DMS153 (cell line): ENCODE data around the gene AMOTL2.

Experiments
- DNase-seq: peaks from one replicate; lab custom pipeline; 2025; lab: John Stamatoyannopoulos, UW

The AMOTL2 gene

DNA sequence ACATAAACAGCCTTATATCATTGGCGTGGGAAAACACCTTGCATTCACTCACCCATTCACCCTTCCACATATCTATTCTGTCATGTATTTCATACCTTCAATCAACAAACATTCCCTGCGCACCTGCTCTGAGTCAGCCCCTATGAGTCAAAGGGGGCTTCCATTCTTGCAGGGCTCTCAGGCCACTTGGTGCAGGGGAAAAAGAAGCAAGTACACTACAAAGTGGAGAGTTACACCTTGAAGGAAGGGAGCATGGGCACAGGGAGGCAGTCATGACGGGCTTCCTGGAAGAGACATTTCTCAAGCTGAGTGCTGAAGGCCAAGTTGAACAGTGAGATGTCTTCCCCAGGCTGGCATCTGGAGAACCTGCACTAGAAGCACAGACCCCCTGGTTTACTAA lies 4.6 kb upstream of the AMOTL2 start:
- no peak for DNase-seq

DNA sequence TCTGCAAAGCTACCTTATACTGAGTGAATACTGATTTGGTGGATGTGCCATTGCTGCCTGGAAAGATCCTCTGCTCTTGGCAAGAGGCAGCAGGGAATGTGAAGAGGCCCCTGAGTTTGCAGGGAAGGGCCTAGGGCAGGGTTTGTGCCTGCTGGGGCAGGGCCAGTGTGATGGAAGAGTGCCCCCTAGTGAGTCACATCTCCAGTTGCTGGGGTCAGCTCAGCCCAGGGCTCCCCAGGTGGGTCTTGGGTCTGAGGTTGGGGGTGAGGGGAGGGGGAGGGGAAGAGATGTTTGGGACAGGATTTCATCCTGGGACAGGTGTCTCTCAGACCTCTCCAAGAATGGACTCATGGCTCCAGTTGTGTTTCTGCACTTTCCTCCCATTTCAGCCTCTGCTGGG lies 4.1 kb upstream of the AMOTL2 start:
- DNase-seq, result no peak

DNA sequence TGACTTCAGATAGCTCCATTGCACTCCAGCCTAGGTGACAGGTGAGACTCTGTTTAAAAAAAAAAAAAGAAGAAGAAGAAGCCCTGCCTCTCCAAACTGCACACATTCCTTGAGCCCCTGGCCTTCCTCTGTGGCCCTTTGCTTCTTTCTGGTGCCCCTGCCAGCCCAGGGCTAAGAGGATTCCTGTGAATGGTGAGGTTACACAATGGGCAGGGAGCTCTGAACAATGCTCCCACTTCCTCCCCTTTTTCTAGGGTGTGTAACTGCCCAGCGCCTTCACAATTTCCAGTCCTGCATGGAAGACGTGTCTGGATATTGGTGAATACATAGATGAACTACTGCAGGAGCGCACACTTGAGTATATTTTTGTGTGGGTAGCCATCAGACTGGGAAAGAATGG lies 3.6 kb upstream of the AMOTL2 start:
- DNase-seq, result no peak

DNA sequence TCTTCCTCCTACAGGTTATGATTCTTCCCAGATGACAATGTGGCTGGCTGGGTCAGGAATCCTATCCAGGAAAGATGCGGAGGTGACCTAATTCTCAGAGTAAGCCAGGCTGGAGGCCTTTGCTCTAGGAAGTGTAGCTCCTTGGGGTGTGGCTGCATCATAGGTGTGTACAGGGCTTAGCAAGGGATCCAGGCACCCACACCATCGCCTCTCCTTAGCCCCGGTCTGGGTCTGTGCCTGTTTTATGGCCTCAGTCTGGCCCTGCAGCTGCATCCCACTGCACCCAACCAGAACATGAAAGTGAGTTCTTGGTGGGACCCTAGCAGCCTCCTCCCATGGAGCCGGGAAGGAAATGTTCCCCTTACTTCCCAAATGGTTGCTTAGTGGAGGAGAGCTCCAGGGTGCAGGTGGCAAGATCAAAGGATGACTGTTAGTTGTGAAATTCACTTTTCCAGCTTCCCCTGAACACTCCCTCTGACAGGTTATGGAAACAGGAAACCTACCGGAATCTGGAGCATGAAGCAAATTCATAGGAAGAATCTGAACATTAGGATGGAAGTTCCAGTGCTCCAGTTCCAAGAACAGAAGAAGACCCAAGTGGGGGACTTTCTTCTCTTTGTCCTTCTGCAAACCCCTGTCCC lies 2.7 kb upstream of the AMOTL2 start:
- DNase-seq, result no peak

DNA sequence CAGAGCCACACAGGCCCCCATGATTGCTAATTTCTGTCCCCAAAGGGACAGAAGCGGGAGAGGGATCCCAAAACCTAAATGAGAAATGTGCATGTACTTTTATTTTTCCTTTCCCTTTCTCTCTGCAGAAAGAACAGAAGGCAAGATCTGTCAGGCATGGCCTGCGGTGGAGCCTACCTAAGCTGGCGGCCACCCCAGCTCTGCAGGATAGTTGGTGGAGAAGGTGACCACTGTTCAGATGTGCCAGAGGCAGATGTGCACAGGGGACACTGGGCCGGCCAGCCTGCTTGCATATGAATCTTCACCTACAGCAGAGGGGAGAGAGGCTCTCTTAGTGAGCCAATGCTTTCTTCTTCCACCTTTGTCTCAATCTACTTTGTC lies 2.1 kb upstream of the AMOTL2 start:
- no peak for DNase-seq

DNA sequence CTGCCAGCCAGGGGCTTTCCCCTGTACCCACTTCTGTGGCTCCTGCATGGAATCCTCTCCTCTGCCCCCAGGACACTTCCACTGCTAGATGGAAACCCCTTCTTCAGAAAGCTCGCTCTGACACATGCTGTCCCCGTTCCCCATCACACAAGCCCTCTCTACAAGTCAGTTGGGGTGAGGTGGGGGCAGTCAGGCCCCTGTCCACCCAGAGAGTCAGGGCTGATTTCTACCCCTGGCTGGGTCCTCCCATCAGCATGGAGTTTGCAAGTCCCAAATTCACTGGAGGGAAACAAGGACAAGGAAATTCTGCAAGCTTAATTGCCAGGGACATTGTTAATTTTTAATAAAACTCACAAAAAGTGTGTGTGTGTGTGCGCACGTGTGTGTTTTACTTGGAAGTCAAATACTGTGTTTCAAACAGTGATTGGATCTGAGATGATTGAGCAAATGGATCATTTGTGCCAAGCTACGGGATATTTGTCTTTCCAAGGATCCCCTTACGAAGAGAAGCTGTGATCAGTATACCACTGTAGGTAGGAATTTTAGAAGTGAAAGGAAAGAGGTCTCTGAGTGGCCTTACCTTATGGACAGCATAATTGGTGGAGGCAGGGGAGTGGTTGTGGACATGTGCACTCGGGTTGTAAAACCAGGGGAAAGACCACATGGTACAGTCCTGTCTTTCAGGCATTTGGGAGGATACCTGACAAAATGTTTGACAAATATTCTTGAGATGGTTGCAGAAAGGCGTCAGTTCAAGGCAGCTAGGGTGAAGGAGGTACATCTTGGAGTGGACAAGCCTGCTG lies 1.5 kb upstream of the AMOTL2 start:
- no peak for DNase-seq

DNA sequence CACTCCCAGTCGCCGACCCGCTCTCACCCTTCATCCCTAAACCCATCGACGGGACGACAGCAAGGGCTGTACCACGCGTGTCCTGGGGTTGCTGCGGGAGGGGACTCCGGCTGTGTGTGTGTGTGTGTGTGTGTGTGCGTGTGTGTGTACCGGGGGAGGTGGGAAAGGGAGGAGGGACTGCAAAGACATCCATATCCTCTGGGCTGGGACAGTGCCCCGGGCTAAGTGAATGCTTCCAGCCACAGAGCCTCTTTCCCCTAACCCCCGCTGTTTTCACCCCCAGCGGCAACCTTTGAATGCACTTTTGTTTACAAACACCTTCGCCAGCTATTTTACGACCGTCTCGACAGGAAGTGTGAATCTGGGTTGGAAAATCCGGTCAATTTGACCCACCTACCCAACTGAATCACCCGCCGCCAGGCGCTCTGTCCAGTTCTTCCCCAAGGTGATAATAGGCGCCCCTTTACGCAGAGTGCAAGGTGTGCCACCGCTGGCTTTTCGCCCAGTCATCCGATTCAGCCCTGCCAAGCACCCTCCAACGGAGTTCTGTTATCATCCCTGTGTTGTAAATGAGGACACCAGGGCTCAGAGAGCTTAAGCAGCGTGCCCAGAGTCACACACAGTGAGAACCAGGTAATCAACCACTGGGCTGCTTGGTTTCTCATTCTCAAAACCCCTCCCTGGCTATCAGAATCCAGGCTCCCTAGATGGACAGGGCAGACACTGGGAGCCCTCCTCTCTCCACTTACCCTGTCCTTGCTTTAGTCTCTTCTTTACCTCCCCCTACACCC lies 739 bp upstream of the AMOTL2 start:
- DNase-seq, result peak; percentile 40

DNA sequence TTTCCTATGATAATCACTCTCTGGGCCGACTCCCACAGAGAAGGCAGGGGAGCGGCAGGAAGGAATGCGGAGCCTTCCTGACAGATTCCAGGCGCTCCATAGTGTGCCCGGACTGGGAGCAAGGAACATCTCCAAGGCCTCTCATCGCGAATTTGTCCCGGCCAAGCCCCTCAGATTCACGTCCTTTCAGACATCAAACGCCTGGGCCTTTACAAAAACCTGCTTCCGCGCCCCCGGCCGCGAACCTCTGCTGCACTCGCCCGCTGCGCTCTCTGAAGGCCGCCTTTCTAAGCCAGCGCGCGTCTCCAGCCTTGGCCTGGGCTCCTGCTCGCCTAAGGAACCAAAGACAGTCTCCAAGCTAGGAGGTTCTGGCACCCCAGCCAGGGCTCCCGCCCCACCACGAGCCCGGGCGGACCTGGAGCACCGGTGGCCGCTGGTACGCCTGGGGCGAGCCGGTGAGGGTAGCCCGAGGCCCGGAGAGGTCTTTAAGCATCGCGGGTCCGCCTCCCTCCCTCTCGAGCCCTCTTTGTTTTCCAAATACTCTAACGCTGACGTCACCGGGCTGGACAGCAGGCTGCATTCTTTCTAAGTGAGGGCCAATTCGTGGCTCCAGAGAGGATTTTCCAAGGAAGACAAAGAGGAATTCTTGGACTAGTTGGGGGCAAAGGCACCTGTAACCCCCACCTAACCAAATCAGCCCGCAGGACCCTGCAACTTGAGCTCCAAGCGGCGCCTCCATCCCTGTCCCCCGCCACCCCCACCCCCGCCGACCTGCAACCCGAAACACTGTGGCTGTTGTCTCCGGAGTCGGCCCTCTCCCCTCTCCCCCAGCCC lies 759 bp downstream of the AMOTL2 start:
- DNase-seq, result peak; percentile 29

DNA sequence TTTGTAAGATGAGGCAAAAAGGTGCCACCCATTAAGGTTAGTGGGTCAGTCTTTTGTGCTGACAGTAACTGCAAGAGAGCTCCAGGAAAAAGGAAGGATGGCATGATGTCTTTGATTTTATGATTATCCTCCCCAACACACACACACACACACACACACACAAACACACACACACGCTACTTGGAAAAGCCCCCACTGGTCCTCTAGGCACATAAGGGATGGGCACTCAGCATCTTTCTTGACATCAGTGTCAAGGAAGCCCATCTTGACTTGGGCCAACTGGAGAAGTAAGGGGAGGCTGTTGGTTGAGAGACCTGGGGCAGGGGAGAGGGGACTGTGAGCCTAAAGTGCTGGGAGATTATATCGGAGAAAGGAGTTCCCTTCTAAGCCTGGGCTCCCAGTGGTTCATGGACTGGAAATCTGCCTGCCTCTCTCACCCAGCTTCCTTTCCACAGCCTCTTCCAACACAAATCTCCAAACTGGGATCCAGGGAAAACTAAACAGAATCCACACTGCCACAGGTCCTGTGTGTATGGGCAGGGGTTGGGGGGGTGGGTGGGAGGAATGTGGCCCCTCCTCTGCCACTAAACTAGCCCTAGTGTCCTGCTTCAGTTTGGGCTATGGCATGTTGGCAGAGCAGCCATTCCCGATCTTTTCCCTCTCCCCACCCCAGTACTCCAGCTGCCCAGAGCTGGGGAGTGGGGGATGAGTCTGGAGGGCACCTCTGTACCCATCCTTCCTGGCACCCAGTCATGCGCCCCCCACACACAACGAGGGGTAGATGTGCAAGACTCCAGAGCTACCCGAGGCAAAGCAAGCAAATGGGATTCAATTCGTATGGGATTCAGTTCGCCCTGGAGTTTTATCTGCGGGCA lies 1.6 kb downstream of the AMOTL2 start:
- DNase-seq, result no peak

DNA sequence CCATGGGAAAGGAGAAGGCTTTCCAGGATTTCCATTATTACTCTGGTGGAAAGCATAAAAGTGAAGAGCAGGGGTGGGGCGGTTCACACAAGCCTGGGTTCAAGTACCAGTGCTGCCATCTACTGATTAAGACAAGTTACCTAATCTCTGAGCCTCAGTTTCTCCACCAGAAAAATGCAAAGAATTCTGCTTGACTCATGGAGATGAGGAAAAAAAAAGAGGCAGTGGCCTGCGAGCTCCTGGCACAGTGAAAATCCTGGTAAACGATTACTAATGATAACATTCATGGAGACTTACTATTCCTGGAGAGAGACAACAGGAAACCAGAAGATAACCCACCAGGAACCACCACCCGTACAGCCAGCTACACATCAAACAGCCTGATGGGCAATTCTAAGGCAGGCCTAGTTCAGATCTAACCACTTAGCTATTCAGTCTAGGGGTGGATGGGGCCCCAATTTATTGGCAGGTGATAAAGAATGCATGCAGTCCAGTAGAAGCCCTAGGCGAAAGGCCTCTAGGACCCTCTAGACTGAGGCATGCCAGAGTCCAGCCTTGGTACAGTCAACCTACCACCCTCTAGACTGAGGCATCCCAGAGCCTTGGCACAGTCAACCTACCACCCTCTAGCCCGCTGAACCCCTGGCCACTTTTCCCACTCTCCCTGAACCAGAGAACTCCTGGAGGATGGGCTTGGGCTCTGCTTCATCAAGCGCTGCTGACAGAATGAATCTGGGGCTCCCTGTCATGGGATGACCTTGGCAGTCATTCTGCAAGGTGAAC lies 2.5 kb downstream of the AMOTL2 start:
- no peak for DNase-seq

DNA sequence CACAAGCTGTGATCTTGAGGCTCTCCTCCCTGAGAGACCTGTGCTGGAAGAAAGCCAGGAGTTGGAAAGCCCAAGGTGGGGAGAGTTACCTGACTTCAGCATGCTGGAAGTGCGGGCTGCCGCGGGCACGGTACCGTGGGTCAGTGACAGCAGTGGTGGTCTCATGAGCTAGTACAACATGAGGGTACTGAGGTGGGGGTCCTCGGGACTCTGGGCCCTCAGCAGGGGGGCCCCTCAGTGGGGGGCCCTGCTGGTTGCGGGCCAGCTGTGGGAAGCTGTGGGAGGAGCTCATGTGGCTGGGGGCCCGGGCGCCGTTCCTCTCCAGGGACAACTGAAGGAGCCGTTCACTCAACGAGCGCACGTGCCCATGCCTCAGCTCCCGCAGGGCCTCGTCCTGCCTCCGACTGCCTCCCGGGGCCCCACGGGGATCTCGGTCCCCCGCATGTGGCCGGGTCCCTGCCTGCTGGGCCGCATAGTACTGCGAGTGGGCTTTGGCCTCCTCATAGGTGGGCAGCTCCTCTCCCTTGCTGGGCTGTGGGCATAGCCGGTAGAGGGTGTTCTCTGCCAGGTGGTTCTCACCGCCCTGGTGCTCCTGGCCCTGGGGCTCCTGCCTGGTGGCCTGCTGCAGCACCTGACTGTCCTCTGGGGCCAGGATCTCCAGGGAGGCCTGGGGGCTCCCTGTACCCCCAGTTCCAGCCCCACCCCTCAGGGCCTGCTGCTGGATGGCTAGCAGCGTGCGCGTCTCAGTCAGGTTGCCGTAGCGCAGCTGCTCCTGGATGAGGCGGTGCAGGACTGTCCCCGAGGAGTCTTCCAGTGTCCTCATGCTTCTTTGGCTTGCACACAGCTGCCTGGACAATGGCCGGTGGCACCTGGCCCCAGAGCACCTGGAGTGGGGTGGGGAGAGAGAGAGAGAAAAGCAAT lies 3.4 kb downstream of the AMOTL2 start:
- no peak for DNase-seq

DNA sequence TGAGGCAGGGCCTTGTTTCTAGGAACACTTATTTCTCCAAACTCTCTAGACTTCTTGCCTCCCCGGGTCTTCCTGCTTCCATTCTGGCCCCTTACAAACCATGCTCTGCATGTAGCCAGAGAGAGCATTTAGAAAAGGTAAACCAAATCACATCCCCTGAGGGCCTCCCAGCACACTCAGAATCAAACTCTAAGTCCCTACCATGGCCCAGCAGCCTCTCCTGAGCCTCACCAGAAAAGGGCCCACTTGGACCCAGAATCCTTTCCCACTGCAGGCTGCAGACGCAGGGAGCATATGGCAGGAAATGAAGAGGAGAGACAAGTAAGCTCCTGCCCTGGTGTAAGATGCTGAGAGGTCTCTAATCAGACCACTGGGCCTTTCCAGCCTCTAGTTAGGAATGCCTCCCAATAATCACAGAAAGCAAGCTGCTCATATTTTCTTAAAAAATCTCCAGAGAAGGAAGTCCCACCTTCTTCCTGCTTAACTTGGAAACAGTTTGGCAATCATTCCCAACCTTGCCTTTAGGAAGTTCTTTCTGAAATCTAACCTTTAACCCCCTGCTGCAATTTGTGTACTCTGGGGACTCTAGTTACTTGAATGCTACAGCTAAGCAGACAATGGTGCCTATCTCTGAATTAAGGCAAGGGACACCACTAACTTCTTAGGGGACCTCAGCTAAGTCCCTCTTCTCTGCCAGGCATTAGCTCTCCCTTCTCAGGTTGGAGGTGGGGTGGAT lies 4.2 kb downstream of the AMOTL2 start:
- no peak for DNase-seq

DNA sequence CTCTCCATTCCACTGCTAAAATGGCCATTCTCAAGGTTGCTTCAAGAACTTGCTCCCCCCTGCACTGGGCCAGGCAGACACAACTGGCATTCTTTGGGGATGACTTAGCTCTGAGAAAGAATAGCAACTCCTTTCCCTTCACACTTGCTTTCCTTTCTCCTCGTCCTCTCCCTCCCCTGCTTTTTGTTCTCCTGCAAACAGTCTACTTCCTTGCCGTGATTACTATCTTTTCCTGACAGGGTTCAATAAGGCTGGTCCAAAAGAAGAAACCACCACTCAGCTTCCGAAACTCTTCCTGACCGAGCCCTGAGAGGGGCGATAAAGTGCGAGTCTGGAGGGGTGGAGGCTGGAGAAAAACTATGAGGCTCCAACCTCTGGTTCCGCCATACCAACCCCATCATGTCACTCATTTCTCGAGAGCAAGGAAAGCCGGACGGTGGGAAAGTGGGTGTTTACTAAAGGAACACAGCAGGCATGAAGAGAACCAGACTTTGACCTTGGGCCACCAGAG lies 5.0 kb downstream of the AMOTL2 start:
- no peak for DNase-seq

DNA sequence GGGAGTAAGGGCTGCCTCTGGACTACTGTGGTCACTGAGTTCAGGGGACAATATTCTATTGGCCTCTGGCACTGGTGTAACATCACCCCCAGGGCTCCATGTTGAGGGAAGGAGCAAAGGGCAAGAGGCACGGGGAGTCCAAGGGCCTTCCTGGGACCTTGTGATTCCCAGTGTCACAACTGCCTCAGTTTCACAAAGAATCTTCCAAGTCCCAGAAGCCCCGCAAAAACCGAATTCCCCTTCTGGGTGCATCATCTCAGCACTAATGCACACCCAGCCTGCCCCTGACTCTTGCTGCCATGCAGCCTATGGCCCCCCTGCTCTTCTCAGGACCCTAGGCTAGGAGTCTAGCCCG lies 5.5 kb downstream of the AMOTL2 start:
- no peak for DNase-seq

DNA sequence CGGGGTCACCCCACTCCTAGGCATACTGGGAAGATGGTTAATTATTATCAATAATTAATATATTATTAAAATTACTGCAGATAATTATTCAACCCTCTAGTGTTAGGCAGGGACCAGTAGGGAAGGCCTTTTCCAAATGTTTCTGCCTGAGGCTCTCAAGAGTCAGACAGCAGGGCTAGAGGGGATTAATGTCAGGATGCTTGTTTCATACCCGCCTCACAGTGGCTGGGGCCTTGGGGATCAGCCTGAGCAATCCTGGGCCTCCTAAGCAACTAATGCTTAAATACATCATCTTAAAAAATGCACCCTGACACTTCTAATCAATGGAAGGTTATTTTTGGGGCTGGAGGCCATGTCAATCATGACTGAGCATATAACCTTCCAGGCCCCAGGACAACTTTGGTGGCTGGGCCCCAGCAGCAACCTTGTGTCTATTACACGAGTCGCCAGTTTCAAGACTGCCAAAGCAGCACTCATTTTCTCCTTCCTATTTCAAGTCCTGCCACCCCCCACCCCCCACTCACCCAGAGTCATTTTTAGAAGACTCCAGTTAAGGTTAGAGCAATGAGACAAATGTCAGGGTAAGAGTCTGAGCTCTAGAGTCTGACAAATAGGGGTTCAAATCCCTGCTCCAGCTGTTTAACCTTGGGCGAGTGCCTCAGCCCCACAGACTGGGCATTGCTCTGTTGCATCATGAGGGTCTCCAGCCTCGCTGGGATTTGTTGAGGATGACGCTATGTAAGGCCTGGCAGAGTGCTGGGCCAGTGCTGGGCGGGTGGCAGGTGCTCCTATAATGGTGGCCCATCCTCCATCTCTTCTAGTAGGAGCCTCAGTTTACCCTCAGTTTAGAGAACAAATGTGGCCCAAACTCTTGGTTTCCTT lies 6.1 kb downstream of the AMOTL2 start:
- no peak for DNase-seq

DNA sequence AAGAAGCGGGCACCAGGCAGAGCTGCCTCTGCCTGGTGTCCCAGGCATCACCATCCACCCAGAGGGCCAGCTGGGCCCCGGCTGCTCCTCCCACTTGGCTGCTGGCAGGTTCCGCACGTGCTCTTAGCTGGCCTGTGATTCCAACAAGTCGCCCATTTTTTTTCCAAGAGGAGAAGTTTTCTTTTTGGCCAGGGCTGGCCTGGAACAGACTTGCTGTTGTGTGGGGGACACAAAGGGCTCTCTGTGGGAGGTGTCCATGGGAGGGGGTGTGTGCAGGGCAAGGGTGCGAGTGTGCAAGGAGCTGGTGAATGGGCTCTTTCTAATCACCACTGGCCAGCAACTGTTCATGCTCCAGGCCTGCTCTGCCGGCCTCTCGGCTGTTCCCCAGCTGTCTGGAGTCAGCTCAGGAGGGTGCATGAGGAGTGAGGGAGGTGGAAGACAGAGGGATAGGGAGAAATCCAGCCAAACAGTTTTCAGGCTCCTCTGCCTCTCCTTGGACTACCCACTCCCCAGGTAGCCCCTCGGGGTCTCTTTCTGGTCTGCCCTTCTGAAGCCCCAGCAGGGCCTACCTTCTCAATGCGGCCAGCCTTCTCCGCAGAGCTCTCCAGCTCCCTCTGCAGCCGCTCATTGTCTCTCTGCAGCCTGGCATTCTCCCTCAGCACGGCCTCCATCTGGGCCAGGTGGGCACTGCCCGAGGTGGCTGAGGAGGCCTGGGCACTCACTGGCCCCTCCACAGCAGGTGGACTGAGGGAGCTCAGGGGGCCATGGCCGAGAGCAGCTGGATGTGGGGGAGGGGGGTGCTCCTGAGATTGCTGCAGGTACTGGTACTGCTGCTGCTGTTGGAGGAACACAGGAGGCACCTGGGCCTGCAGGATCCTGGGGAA lies 7.1 kb downstream of the AMOTL2 start:
- no peak for DNase-seq
